IPS-11a (cell line): ENCODE data around the gene ACBD6.
"Not testable (repeated sequence)": the region's sequence is repeated elsewhere in the genome, so short reads cannot be mapped to it uniquely, and the experiment has no call there.

Experiments
- H3K4me3 ChIP-seq: one replicate; pipeline ENCODE4 v1.5.1; 2013; ENCODE audit warnings: low read depth, low read length, control low read depth

The ACBD6 gene, protein sequence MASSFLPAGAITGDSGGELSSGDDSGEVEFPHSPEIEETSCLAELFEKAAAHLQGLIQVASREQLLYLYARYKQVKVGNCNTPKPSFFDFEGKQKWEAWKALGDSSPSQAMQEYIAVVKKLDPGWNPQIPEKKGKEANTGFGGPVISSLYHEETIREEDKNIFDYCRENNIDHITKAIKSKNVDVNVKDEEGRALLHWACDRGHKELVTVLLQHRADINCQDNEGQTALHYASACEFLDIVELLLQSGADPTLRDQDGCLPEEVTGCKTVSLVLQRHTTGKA

GRCh38 chr1:180502361-180503279 is at the start of gene ACBD6:
Gene ACBD6 (minus strand): TSS chr1:180502577. CDS start chr1:180502266, 311 bp downstream.
- peak within 1 kb of the TSS; percentile 93 for H3K4me3 ChIP-seq

DNA sequence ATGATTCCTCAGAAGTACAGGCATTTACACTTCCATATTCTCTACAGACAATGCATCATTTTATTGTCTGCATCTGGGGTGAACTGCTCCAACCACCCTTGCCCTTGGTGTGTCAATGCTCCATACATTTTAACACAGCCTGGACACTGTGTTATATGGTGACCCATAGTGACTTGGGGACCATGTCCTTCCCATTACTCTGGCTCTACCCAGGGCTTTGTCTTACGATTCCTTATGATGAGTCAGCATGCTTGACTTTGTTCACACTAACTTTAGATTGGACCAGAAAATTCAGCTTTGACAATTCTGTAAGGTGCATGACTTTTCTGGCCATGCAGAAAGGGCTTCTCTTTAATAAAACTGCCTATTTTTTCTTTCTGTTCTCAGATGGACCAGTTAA is 49.6 kb upstream of the ACBD6 start:
- no peak overlapping the region for H3K4me3 ChIP-seq

DNA sequence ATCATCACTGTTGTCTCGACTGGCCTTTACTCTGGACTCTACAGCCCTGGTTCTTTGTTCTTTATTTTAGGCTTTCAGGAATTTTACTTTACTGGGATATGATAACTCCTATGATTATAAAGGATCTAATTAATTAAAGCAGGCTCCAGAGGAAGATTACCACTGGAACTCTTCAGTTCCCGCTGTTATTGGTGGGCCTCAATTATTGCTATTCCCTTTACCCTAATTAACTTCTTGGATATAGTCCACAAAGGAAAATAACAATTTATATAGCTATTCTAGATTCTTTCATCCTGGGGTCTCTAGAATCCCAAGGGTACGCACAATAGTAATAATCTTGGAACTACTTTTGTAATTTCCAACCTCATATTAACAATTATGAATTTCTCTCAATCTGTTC is 47.9 kb upstream of the ACBD6 start:
- H3K4me3 ChIP-seq, result no peak overlapping the region

DNA sequence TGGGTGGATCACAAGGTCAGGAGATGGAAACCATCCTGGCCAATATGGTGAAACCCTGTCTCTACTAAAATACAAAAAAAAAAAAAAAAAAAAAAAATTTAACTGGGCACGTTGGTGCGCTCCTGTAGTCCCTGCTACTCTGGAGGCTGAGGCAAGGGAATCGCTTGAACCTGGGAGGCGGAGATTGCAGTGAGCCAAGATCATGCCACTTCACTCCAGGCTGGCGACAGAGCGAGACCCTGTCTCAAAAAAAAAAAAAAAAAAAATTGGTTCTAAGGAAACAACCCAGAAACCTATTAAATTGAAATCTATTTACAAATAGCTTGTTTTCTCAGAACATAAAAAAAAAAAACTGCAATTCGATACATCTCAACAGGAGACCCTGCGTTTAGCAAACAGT is 47.4 kb upstream of the ACBD6 start:
- not testable (repeated sequence) for H3K4me3 ChIP-seq

GRCh38 chr1:180548686-180549317 is 46.4 kb upstream of the ACBD6 start:
- H3K4me3 ChIP-seq, result no peak overlapping the region

GRCh38 chr1:180545991-180546390 is 43.6 kb upstream of the ACBD6 start:
- no peak overlapping the region for H3K4me3 ChIP-seq

DNA sequence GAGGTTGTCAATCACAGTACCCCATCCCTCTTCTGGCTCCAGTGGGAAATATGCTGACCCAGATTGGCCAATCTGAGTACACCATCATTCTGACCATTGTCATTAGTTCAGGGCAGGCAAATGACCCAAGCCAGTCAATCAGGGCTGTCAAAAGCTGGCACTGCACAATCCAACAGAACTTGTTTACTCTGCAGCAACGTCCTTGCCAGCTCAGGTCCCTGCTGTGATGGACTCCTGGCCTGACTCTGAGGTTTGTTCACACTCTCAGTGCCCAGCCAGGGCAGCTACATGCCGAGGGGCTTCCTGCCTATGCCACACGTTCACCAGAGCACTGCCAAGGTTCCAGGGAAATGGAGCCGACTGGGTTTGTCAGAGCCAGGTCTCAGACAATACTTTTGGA is 41.7 kb upstream of the ACBD6 start:
- no peak overlapping the region for H3K4me3 ChIP-seq

DNA sequence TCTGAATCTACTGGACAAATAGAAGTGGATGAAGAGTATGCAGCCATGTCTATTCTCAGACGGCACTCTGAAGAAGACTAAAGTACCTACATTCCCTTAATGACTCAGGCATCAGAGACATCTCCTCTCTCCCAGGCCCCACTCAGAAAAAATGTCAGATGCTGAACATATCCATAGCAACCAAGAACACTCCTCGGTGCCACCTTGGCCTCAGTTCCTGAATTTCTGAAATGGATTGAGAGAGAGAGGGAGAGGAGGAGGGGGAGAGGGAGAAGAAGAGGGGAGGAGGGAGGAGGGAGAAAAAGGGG is 40.4 kb upstream of the ACBD6 start:
- H3K4me3 ChIP-seq, result no peak overlapping the region

DNA sequence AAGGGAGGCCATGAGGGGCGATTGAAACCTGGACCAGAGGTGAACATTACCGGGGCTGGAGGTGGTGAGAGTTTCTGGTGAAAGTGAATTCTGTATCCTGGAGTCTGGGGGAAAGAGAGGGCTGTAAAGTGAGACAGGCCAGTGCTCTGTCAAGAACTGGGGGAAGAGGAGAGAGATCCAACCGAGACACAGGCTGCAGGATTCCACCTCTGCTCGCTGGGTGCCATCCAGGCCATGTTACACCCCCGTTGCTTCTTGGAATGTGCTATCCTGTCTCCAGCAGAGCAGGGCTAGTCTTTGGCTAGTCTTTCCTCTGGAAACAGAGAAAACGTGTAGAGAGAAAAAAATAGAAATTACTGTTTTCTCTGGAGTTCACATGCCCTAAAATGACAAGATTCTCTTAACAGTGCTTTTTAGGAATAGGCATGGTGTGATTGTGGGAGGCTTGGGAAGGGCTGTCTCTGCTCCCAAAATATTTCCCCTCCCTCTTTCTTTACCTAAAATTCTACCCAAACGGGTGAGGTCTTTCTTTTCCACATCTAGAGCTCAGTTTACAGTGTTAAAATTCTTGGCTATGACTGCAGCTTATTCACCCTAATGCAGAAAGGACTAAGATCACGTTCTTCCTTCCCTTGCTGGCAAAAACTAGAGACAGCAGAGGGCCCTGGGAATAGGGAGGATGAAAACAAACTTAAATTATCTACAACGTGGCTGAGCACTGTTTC is 39.9 kb upstream of the ACBD6 start:
- H3K4me3 ChIP-seq, result no peak overlapping the region

DNA sequence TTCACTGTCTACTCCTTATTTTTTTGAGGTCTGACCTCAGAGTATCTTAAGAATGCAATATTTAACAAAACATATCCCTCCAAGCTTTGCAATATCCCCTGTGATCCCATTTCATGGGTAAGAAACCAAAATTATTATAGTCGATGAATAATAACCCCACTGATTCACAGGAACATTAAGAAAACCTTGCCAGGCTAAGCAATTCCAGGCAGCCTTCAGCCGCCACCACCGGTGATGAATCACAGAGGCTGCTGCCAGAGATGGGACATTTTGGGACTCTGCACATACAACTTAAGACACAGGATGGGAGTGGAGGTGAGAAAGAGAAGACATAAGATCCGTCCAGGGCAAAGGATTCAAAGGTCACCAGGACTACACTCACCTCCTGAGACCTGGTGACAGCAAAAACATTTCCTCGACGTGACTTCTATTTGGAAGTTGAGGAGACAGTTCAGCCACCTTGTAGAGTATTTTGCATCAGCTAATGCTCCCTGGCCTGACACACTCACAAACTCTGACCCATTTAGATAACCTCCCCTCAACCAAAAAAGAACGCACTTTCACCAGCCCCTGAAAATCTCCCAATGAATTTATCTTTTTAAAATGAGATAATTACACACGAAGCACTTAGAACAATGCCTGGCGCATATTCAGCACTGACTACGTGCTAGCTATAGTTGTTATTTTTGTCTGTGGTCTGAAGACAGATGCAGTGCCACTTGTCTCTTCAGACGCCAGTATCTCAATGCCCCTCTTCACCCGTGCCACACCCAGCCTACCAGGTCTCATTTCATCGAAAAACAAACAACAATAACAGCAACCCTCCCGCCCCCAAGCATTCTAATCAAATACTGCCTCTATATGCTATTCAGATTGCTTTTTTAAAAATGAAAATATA is 38.6 kb upstream of the ACBD6 start:
- H3K4me3 ChIP-seq, result no peak overlapping the region

- H3K4me3 ChIP-seq, result no peak overlapping the region
Observed at GRCh38 chr1:180539136-180539535, 36.8 kb upstream of the ACBD6 start.

DNA sequence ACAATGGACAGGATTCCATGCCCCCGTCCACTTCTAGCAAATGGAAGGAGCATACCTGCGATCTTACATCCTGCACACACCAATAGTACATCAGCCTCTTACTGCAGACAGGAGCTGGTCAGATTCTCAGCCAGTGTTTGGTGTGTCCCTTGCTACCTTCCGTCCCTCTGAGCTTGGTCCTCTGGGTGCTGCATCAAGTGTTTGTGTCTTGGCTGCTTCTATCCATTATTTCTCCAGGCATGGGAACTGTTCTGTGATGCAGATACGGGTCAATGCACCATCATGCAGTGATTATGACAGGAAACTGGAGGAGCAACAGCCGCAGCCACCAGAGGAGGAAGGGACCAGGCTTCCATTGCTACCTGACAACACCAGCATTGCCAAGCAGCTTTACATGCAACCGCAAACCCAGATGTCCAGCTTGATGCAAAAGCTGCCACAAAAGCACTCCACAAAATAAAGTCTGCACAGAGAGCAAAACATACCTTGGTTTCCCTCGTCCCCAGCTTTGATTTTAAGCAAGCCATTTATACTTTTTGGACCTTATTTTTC is 34.5 kb upstream of the ACBD6 start:
- H3K4me3 ChIP-seq, result no peak overlapping the region

GRCh38 chr1:180535418-180535999 is 33.1 kb upstream of the ACBD6 start:
- H3K4me3 ChIP-seq, result no peak overlapping the region

DNA sequence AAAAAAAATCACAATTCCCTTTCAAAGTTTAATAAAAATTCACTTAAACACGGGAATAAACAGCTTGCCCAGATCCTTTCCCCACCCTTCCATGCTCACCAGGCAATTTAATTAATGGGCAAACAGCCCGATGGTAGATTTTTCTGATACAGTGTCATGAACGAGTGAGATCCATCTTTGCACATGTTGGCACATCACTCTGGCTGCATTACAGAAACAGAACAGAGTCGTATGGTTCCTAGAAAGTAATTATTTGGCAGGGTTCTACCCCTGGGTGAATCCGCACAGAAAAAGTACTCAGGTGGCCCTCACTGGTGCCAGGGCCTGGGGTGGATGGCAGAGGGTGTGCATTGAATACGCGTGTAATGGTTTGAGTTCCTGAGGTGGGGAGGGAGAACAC is 31.8 kb upstream of the ACBD6 start:
- no peak overlapping the region for H3K4me3 ChIP-seq

GRCh38 chr1:180533266-180533987 is 31.1 kb upstream of the ACBD6 start:
- H3K4me3 ChIP-seq, result no peak overlapping the region

DNA sequence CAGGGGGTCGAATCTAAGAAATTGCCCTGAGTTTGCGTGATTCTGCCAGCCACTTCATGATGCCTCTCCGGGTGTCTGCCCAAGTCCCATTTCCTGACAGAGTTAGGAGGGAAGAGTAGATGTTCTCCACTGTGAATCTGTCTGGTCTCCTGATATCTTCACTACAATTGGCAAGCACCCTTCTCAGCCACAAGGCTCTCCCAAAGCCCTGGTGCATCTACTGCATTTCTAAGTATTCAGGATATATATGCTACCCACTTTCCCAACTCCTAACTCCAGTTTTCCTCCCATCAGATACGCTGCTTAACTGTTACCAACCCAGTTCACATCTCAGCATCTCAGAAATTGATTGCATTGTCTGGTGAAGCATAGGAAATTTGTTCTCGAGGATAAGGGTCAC is 30.5 kb upstream of the ACBD6 start:
- H3K4me3 ChIP-seq, result no peak overlapping the region

DNA sequence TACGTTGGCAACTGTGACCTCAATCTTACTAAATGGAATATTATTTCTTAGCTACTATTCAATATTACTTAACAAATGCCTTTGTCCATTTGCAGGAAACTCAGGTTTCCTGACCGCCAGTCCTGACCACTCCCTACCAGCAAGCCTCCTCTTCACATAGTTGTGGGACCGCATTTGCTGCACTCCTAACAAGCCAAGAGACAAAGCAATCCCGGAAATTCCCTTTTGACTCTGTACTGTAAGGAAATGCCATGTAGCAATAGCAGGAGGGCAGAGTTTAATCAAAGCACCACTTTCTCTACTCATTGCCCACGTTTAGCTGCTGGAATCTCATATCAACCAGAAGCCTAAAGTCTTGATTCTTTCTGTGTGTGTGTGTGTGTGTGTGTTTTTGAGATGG is 28.1 kb upstream of the ACBD6 start:
- H3K4me3 ChIP-seq, result no peak overlapping the region

DNA sequence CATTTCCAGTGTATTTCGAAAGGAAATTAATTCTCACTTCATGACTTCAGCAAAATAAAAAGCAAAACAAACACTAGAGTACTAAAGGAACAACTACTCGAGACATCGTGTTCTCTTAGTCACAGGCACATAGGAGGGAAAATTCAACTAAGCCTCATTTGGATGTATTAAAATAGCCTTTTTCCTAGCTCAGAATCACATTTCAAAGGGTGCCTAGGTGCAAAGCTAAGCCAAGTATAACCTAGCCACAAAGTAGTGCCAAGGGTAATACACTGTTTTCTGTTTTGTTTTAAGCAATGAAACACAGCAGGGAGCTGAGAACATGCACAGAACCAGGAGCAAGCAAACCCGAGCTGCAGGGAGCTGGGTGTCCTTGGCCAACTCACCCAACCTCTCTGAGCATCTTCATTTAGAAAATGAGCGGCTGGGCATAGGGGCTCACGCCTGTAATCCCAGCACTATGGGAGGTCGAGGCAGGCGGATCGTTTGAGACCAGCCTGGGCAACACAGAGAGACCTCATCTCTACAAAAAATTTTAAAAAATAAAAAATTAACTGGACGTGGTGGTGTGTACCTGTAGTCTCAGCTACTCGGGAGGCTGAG is 26.6 kb upstream of the ACBD6 start:
- H3K4me3 ChIP-seq, result no peak overlapping the region
